Neural crest cell (in vitro differentiated cells): ENCODE data around the gene CEP104. TPM values are rescaled to one million over a fixed set of nuclear protein-coding genes. Genes with fewer than 3 reads are reported as not detected.

Source experiments
- DNase-seq: peaks from one replicate; pipeline ENCODE4 v3.0.0; 2021; ENCODE audit warnings: low read depth, mixed read lengths, low spot score
- H3K27ac Mint-ChIP-seq: one replicate; pipeline ENCODE4 v1.8.0; 2021; ENCODE audit warnings: mild to moderate bottlenecking, mixed read lengths; ENCODE audit not compliant: unreplicated experiment
- H3K27me3 Mint-ChIP-seq: 2 replicates; pipeline ENCODE4 v1.8.0; 2021; ENCODE audit warnings: low read depth, mild to moderate bottlenecking, mixed read lengths
- H3K36me3 Mint-ChIP-seq: 2 replicates; pipeline ENCODE4 v1.8.0; 2021; ENCODE audit warnings: low read depth, mild to moderate bottlenecking, mixed read lengths
- H3K4me1 Mint-ChIP-seq: 2 replicates; pipeline ENCODE4 v1.8.0; 2021; ENCODE audit warnings: mixed read lengths
- H3K4me3 Mint-ChIP-seq: one replicate; pipeline ENCODE4 v1.8.0; 2021; ENCODE audit warnings: mild to moderate bottlenecking, mixed read lengths
- H3K9me3 Mint-ChIP-seq: 2 replicates; pipeline ENCODE4 v1.8.0; 2021; ENCODE audit warnings: mixed read lengths
- CTCF ChIP-seq: fragments of 200-600 bp; sonication (generic); conservative IDR thresholded peaks from 2 replicates; pipeline ENCODE4 v1.5.0; 2021; ENCODE audit warnings: antibody characterized with exemption, mild to moderate bottlenecking
- total RNA-seq: library from RNA; stranded (reverse); gene quantifications from 2 replicates; pipeline ENCODE4 v1.2.1, GENCODE V29; 2021

Gene CEP104
- total RNA-seq, 1 donor from 2014 or later: 36.2 TPM

DNA sequence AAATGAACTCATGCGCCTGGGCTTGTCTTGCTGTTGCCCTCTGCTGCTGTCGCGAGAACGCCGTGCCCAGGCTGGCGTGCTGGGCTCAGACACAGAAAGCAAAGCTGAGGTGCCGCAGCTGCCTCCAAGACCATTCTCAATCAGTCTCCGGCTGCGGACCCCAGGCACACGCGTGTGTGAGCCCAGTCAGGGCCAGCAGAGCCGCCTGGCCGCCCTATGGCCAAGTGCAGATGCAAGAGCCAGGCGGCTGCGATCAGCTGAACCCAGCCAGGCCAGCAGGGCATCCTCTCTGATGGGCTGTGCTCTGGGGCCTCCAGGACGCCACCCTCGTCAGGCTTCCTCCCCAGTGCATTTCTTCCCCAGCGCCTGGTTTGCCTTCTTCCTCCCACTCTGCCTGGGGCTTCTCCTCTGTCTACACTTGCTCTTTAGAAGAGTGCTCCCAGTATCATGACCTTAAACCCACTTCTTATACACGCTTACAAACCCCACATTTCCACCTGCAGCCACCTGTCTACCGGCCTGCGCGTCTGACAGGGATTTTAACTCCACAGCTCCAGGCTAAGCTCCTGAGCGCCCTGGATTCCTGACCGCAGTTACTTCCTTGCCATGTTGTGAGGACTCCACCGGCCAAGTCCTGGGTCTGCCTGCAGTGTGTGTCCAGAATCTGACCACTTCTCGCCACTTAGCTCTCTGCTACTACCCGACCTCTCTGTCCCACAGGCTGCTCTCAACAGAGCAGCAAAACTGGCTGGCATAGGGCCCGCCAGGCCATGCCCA is 39.0 kb downstream of the CEP104 start:
- no peak overlapping the region for H3K4me3 Mint-ChIP-seq
- H3K36me3 Mint-ChIP-seq: no peaks in the 10 kb centered on the region
- no peaks in the 10 kb centered on the region for H3K9me3 Mint-ChIP-seq
- no peak for DNase-seq
- no peaks in the 10 kb centered on the region for H3K4me1 Mint-ChIP-seq
- no peak overlapping the region for H3K27ac Mint-ChIP-seq
- no peak for TF ChIP-seq CTCF
- H3K27me3 Mint-ChIP-seq: no peaks in the 10 kb centered on the region

DNA sequence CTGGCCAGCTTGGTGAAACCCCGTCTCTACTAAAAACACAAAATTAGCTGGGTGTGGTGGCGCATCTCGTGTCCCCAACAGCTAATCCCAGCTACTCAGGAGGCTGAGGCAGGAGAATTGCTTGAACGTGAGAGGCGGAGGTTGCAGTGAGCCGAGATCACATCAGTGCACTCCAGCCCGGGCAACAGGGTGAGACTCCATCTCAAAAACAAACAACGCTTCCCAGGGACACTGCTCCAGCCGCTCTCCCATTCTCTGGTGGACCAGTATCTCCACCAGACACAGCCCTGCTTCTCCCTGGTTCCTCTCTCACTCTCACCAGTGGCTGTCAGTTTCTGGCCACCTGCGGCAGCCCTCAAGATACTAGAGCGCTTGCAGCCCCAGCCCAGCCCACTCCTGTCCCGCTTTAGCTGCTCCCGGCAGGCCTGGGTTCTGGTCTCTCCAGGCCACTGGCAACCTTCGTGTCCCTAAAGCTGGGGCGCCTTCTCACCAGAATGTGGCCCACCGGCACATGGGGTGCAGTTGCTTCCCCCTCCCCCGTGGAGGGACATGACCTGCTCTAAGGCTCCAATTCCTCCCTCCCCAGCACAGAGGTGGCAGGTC is 39.8 kb downstream of the CEP104 start:
- no peak for DNase-seq
- H3K27me3 Mint-ChIP-seq: no peaks in the 10 kb centered on the region
- no peak overlapping the region for H3K4me3 Mint-ChIP-seq
- H3K4me1 Mint-ChIP-seq: no peaks in the 10 kb centered on the region
- H3K36me3 Mint-ChIP-seq: no peaks in the 10 kb centered on the region
- TF ChIP-seq CTCF: no peak
- H3K9me3 Mint-ChIP-seq: no peaks in the 10 kb centered on the region
- no peak overlapping the region for H3K27ac Mint-ChIP-seq

DNA sequence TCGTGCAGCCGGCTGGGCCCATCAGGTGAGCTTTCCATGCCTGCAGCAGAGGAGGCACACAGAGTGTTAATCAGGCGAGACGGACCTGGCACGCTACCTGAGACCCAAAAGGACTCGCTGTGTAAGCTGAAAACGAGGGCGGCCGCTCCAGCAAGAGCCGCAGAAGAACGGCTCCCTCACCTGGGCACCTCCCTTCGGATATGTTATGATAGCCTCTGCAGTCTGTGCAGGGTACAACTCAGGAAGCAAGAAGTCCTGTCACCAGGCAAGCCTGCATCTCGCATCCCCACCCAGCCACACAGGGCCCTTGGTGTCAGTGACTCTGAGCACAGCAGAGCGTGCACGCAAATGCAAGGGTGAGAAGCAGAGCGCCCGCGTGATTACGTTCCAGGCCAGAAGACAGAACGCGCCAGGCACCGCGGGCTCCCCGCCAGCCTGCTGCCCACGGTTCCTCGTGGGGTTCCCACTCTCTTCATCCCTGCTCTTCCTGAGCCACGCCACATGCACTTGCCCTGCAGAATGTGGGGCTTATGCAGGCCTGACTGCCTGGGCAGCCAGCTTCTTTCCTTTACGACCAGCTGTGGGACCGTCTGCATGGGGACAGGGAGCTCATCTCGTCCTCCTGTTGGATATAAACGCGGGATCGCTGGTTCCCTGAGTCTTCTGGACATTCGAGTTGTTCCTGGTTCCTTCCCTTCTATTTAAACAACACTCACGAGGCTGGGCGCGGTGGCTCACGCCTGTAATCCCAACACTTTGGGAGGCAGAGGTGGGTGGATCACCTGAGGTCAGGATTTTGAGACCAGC is 40.5 kb downstream of the CEP104 start:
- H3K27me3 Mint-ChIP-seq: peaks cover under 1% of the 10 kb centered on the region
- H3K36me3 Mint-ChIP-seq: no peaks in the 10 kb centered on the region
- TF ChIP-seq CTCF: no peak
- DNase-seq: no peak
- no peak overlapping the region for H3K4me3 Mint-ChIP-seq
- H3K27ac Mint-ChIP-seq: no peak overlapping the region
- H3K9me3 Mint-ChIP-seq: no peaks in the 10 kb centered on the region
- no peaks in the 10 kb centered on the region for H3K4me1 Mint-ChIP-seq

GRCh38 chr1:3814771-3815561 is 42.0 kb downstream of the CEP104 start:
- no peaks in the 10 kb centered on the region for H3K36me3 Mint-ChIP-seq
- no peak overlapping the region for H3K4me3 Mint-ChIP-seq
- H3K4me1 Mint-ChIP-seq: no peaks in the 10 kb centered on the region
- H3K27me3 Mint-ChIP-seq: peaks cover 7% of the 10 kb centered on the region
- TF ChIP-seq CTCF: no peak
- H3K9me3 Mint-ChIP-seq: no peaks in the 10 kb centered on the region
- no peak for DNase-seq
- no peak overlapping the region for H3K27ac Mint-ChIP-seq

DNA sequence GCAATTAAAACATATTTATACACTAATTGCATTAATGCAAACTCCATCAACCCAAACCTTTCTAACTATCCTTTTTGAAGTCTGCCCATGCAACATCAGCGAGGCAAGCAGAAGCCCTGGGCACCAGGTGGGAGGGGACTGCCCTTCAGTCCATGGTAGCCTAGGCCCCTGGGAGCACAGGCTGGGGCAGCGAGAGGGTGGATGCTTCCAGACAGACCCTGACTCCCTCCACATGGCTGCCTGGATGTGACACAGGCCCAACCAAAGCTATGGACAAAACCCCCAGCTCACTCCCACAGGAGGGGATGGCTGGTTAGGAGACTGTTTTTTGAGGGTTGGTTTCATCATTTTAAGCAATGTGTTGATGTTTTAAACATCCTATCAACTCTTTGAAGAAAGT is 42.9 kb downstream of the CEP104 start:
- no peak for TF ChIP-seq CTCF
- no peaks in the 10 kb centered on the region for H3K36me3 Mint-ChIP-seq
- DNase-seq: no peak
- H3K4me3 Mint-ChIP-seq: no peak overlapping the region
- no peaks in the 10 kb centered on the region for H3K9me3 Mint-ChIP-seq
- no peak overlapping the region for H3K27ac Mint-ChIP-seq
- H3K4me1 Mint-ChIP-seq: no peaks in the 10 kb centered on the region
- peaks cover 8% of the 10 kb centered on the region for H3K27me3 Mint-ChIP-seq
